GM19467 (cell line): ENCODE measurements around the gene TTPAL.
"Not testable (repeated sequence)": the region's sequence is repeated elsewhere in the genome, so short reads cannot be mapped to it uniquely, and the experiment has no call there.

ENCODE experiments used
- ATAC-seq: cut with Tn5 transposase; IDR thresholded peaks from one replicate; pipeline ENCODE4 v1.9.1; 2021; ENCODE audit warnings: mild to moderate bottlenecking, moderate library complexity; ENCODE audit not compliant: unreplicated experiment

TTPAL gene

GRCh38 chr20:44467289-44467883 lies 8.3 kb upstream of the TTPAL start:
- no peak for ATAC-seq

- no peak for ATAC-seq
Measured at GRCh38 chr20:44468044-44468782, 7.5 kb upstream of the TTPAL start.

- no peak for ATAC-seq
Measured at GRCh38 chr20:44470327-44470726, 5.3 kb upstream of the TTPAL start.

GRCh38 chr20:44471481-44471882 lies 4.2 kb upstream of the TTPAL start:
- ATAC-seq, result no peak

- not testable (repeated sequence) for ATAC-seq
Measured at GRCh38 chr20:44472283-44472682, 3.4 kb upstream of the TTPAL start.

- no peak for ATAC-seq
Measured at GRCh38 chr20:44475372-44475693, 341 bp upstream of the TTPAL start.

GRCh38 chr20:44477151-44477550 lies 1.5 kb downstream of the TTPAL start:
- ATAC-seq, result no peak

GRCh38 chr20:44478206-44478605 lies 2.5 kb downstream of the TTPAL start:
- ATAC-seq, result no peak

GRCh38 chr20:44479643-44480042 lies 4.0 kb downstream of the TTPAL start:
- no peak for ATAC-seq

- ATAC-seq, result no peak
Measured at GRCh38 chr20:44480097-44480496, 4.4 kb downstream of the TTPAL start.

GRCh38 chr20:44481719-44482416 lies 6.2 kb downstream of the TTPAL start:
- no peak for ATAC-seq

- ATAC-seq, result no peak
Measured at GRCh38 chr20:44483112-44483511, 7.4 kb downstream of the TTPAL start.

- no peak for ATAC-seq
Measured at GRCh38 chr20:44485078-44485829, 9.6 kb downstream of the TTPAL start.

- ATAC-seq, result no peak
Measured at GRCh38 chr20:44485830-44486198, 10.1 kb downstream of the TTPAL start.

- ATAC-seq, result no peak
Measured at GRCh38 chr20:44488551-44488950, 12.9 kb downstream of the TTPAL start.

GRCh38 chr20:44489223-44489622 lies 13.5 kb downstream of the TTPAL start:
- ATAC-seq, result no peak

- no peak for ATAC-seq
Measured at GRCh38 chr20:44489931-44490330, 14.3 kb downstream of the TTPAL start.

GRCh38 chr20:44491635-44492395 lies 16.1 kb downstream of the TTPAL start:
- no peak for ATAC-seq

- ATAC-seq, result no peak
Measured at GRCh38 chr20:44494266-44494665, 18.6 kb downstream of the TTPAL start.

- no peak for ATAC-seq
Measured at GRCh38 chr20:44494681-44495080, 19.0 kb downstream of the TTPAL start.

GRCh38 chr20:44495257-44495656 lies 19.6 kb downstream of the TTPAL start:
- no peak for ATAC-seq
